Measurements from ENCODE around the gene HAUS5.
"Not testable (repeated sequence)": the region's sequence is repeated elsewhere in the genome, so short reads cannot be mapped to it uniquely, and the experiment has no call there.

Gene HAUS5

GRCh38 chr19:35642798-35643254, 30.3 kb downstream of the HAUS5 start:
- DNase-seq (ENCODE audit: low read depth): no peak

GRCh38 chr19:35643255-35644205, 31.0 kb downstream of the HAUS5 start:
- peak; percentile 39 for DNase-seq (ENCODE audit: low read depth)

- DNase-seq (ENCODE audit: low read depth): peak; percentile 91
Observed at GRCh38 chr19:35644206-35644986, 31.9 kb downstream of the HAUS5 start.

GRCh38 chr19:35644987-35645679, 32.6 kb downstream of the HAUS5 start:
- DNase-seq (ENCODE audit: low read depth): no peak

- DNase-seq (ENCODE audit: low read depth): no peak
Observed at GRCh38 chr19:35645680-35646511, 33.4 kb downstream of the HAUS5 start.

- peak; percentile 94 for DNase-seq (ENCODE audit: low read depth)
Observed at GRCh38 chr19:35648017-35648961, 35.8 kb downstream of the HAUS5 start, which contains the start of gene COX6B1. Gene COX6B1, plus strand, starts transcription at chr19:35648323. Its CDS starts 2,921 bp downstream, at chr19:35651244.

GRCh38 chr19:35650581-35650980, 38.0 kb downstream of the HAUS5 start:
- no peak for DNase-seq (ENCODE audit: low read depth)

- DNase-seq (ENCODE audit: low read depth): not testable (repeated sequence)
Observed at GRCh38 chr19:35654828-35655227, 42.3 kb downstream of the HAUS5 start.

- no peak for DNase-seq (ENCODE audit: low read depth)
Observed at GRCh38 chr19:35655600-35655999, 43.1 kb downstream of the HAUS5 start.

- no peak for DNase-seq (ENCODE audit: low read depth)
Observed at GRCh38 chr19:35656700-35657099, 44.2 kb downstream of the HAUS5 start.

- DNase-seq (ENCODE audit: low read depth): no peak
Observed at GRCh38 chr19:35657904-35658700, 45.6 kb downstream of the HAUS5 start.

GRCh38 chr19:35661995-35662340, 49.4 kb downstream of the HAUS5 start:
- no peak for DNase-seq (ENCODE audit: low read depth)

- DNase-seq (ENCODE audit: low read depth): no peak
Observed at GRCh38 chr19:35663981-35664380, 51.4 kb downstream of the HAUS5 start.

GRCh38 chr19:35665157-35665556, 52.6 kb downstream of the HAUS5 start:
- no peak for DNase-seq (ENCODE audit: low read depth)

GRCh38 chr19:35665604-35666003, 53.1 kb downstream of the HAUS5 start:
- DNase-seq (ENCODE audit: low read depth): no peak

- no peak for DNase-seq (ENCODE audit: low read depth)
Observed at GRCh38 chr19:35666251-35666913, 53.8 kb downstream of the HAUS5 start, which contains the start of gene UPK1A. Gene UPK1A, plus strand, starts transcription at chr19:35666517. Its CDS starts 296 bp downstream, at chr19:35666813.

- no peak for DNase-seq (ENCODE audit: low read depth)
Observed at GRCh38 chr19:35669566-35669965, 57.0 kb downstream of the HAUS5 start.

- no peak for DNase-seq (ENCODE audit: low read depth)
Observed at GRCh38 chr19:35669974-35670373, 57.4 kb downstream of the HAUS5 start.

GRCh38 chr19:35670686-35671085, 58.2 kb downstream of the HAUS5 start:
- no peak for DNase-seq (ENCODE audit: low read depth)
